Testis (tissue), 3 donors: ENCODE measurements around the gene A4GNT. TPM values are rescaled to one million over a fixed set of nuclear protein-coding genes. Genes with fewer than 3 reads are reported as not detected.

ENCODE experiments used
- DNase-seq: peaks from one replicate; pipeline ENCODE4 v3.0.0-alpha.2; 2019
- H3K27ac ChIP-seq, 2 donors: fragments of 200-600 bp; sonication (generic); one replicate each; pipeline ENCODE4 v1.5.1; 2019
- H3K27me3 ChIP-seq: fragments of 200-600 bp; sonication (generic); one replicate; pipeline ENCODE4 v1.5.1; 2019
- H3K36me3 ChIP-seq: fragments of 200-600 bp; sonication (generic); one replicate; pipeline ENCODE4 v1.5.1; 2017; ENCODE audit warnings: low read depth; ENCODE audit errors: missing control alignments
- H3K4me1 ChIP-seq: fragments of 200-600 bp; sonication (generic); one replicate; pipeline ENCODE4 v1.5.1; 2019
- H3K4me3 ChIP-seq, 2 donors: fragments of 200-600 bp; sonication (generic); one replicate each; pipeline ENCODE4 v1.5.1; 2017 to 2019
- H3K9me3 ChIP-seq: fragments of 200-600 bp; sonication (generic); one replicate; pipeline ENCODE4 v1.5.1; 2017
- CTCF ChIP-seq, 3 experiments: fragments of 450-650 bp in 2 of 3; fragments of 200-600 bp in 1 of 3; sonication (generic) in 1 of 3; IDR thresholded peaks; one replicate each; pipeline ENCODE4 v1.5.1; 2016 to 2019; ENCODE audit warnings: antibody characterized with exemption in 3 of 3, mild to moderate bottlenecking in 2 of 3, moderate library complexity in 1 of 3
- POLR2A ChIP-seq: fragments of 450-650 bp; IDR thresholded peaks from one replicate; pipeline ENCODE4 v1.6.1; 2017; ENCODE audit warnings: antibody characterized with exemption, mild to moderate bottlenecking, moderate library complexity
- WGBS, 2 donors: methylation state at CpG; one replicate each; pipeline ENCODE4 v1.1.5; 2018; 5-methylcytosine and 5-hydroxymethylcytosine counted together
- intact Hi-C: fragments of 100-400 bp; cut with DNase I; formaldehyde crosslinking; loops from one replicate; pipeline ENCODE4 v1.15.1; 2023; ENCODE audit warnings: low total_unique reads
- polyA plus RNA-seq: library from polyadenylated mRNA; stranded (reverse); fragments of 350-450 nt; fragmentation: Illumina TruSeq; extraction: RNeasy Lipid Tissue Mini Kit (QIAGEN cat#74804); gene quantifications from one replicate; pipeline ENCODE4 v1.2.3, GENCODE V29; 2014; ENCODE audit warnings: low read depth, low replicate concordance; ENCODE audit not compliant: insufficient read depth
- total RNA-seq, 2 donors: library from RNA; depleted of rRNA; stranded (reverse); fragments of >200 nt; gene quantifications; one replicate each; pipeline ENCODE4 v1.2.3, GENCODE V29; 2016

Gene A4GNT
- total and polyA plus RNA-seq, 3 donors from 2014 or later: not detected

DNA sequence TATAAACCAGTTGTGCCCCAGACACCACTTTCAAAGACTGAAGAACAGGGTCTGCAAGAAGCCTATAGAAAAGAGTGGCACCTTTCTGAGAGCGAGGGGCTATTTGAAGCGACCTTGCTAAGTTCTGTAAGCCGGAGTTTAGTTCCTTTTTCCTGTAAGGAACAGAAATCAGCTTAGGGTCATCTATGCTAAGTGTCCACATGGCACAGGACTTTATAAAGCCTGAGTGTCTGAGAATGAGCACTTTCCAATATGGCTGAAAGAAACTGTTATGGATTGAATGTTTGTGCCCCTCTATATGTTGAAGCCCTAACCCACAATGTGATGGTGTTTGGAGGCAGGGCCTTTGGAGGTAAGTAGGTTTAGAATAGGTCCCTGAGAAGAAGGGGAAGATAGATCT is 4.0 kb upstream of the A4GNT start:
- 87 to 89% methylated on average over 3 of the region's 3 CpGs for WGBS, 2 donors
- intact Hi-C loops: no loop called here
- H3K9me3 ChIP-seq: no peaks in the 10 kb centered on the region
- no peak for DNase-seq
- H3K27ac ChIP-seq: no peak overlapping the region
- H3K4me1 ChIP-seq: no peaks in the 10 kb centered on the region
- H3K4me3 ChIP-seq: no peak overlapping the region
- TF ChIP-seq POLR2A: no peak
- H3K27me3 ChIP-seq: no peaks in the 10 kb centered on the region
- H3K36me3 ChIP-seq: no peaks in the 10 kb centered on the region

DNA sequence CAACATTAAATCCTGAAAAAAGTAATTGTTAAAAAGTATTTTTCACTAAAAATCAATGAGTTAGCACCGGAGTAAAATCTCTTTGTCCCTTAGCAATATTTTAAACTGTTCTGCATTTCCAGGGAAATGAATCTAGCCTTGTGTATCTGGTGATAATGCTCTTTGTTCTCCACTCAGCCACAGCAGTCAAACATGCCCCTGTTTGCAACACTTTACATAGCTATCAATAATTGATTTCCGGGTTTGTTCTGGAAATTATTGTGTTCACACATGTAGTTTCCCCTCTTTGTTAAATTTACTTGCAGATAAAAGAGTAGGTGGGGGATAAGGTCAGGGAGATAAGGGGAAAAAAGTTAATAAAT is 3.6 kb upstream of the A4GNT start:
- H3K4me3 ChIP-seq: no peak overlapping the region
- TF ChIP-seq POLR2A: no peak
- no peak for TF ChIP-seq CTCF (IDR thresholded peaks at IDR 0.05)
- WGBS, 2 donors: 72 to 74% methylated on average over 2 of the region's 2 CpGs
- H3K9me3 ChIP-seq: no peaks in the 10 kb centered on the region
- intact Hi-C loops: no loop called here
- no peak overlapping the region for H3K27ac ChIP-seq
- DNase-seq: no peak
- H3K36me3 ChIP-seq: no peaks in the 10 kb centered on the region
- H3K4me1 ChIP-seq: no peaks in the 10 kb centered on the region
- H3K27me3 ChIP-seq: no peaks in the 10 kb centered on the region

DNA sequence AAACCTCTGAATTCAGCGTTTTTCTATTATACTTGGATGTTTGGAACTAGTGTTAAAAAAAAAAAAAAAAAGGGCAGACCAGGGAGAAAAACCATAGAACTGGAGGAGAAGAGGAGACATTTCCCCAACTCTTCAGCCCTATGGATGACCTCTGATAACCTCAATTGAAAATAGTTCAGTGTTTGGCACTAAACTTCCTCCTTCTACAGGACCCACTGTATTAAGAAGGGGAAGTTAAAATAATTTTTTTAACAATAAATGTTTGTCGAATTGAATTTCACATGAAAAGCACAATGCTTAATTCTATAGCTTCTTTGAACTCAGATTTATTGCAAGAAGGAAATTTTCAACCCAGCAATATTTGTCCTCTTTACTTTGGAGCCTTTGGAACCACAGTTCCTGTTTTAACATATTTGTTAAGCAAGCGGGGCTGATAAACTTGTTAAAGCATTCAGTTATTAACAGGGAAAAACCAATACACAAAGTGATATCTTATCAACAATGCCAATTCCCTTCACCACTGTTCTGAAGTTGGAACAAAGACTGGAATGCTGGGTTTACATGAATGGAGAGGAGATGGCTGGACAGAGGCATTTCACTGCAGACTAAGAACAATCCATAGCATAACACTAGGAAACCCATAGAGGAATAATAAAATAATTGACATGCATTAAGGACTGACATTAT is 3.1 kb upstream of the A4GNT start:
- H3K36me3 ChIP-seq: no peaks in the 10 kb centered on the region
- no peaks in the 10 kb centered on the region for H3K4me1 ChIP-seq
- H3K27me3 ChIP-seq: no peaks in the 10 kb centered on the region
- no peak overlapping the region for H3K4me3 ChIP-seq
- no peak overlapping the region for H3K27ac ChIP-seq
- 76 to 87% methylated on average over 3 of the region's 3 CpGs for WGBS, 2 donors
- TF ChIP-seq POLR2A (no peak), CTCF (IDR thresholded peaks at IDR 0.05) (no peak)
- intact Hi-C loops: no loop called here
- no peak for DNase-seq
- H3K9me3 ChIP-seq: no peaks in the 10 kb centered on the region

- intact Hi-C loops: no loop called here
- TF ChIP-seq CTCF (IDR thresholded peaks at IDR 0.05): no peak
- TF ChIP-seq POLR2A: no peak
- WGBS, 2 donors: 88 to 91% methylated on average over 1 of the region's 1 CpG
Measured at GRCh38 chr3:138127636-138128365, 4.4 kb downstream of the A4GNT start.

GRCh38 chr3:138125548-138126221 is 6.5 kb downstream of the A4GNT start:
- no peak for DNase-seq
- H3K27ac ChIP-seq: no peak overlapping the region
- H3K4me1 ChIP-seq: no peaks in the 10 kb centered on the region
- intact Hi-C loops: no loop called here
- no peak overlapping the region for H3K4me3 ChIP-seq
- 52 to 64% methylated on average over 5 of the region's 5 CpGs for WGBS, 2 donors
- H3K36me3 ChIP-seq: no peaks in the 10 kb centered on the region
- H3K27me3 ChIP-seq: no peaks in the 10 kb centered on the region
- no peaks in the 10 kb centered on the region for H3K9me3 ChIP-seq
- TF ChIP-seq POLR2A (no peak), CTCF (IDR thresholded peaks at IDR 0.05) (no peak)

More at GRCh38 chr3:138127636-138128365, 4.4 kb downstream of the A4GNT start:
- H3K9me3 ChIP-seq: no peaks in the 10 kb centered on the region
- no peaks in the 10 kb centered on the region for H3K27me3 ChIP-seq
- no peak overlapping the region for H3K27ac ChIP-seq
- H3K4me1 ChIP-seq: no peaks in the 10 kb centered on the region
- no peak overlapping the region for H3K4me3 ChIP-seq
- no peak for DNase-seq
- H3K36me3 ChIP-seq: no peaks in the 10 kb centered on the region
